ENCODE measurements around the gene AGAP9. TPM values are rescaled to one million over a fixed set of nuclear protein-coding genes. Genes with fewer than 3 reads are reported as not detected.

The AGAP9 gene
- total RNA-seq, 1 experiment from 2014 or later: 7.4 TPM

DNA sequence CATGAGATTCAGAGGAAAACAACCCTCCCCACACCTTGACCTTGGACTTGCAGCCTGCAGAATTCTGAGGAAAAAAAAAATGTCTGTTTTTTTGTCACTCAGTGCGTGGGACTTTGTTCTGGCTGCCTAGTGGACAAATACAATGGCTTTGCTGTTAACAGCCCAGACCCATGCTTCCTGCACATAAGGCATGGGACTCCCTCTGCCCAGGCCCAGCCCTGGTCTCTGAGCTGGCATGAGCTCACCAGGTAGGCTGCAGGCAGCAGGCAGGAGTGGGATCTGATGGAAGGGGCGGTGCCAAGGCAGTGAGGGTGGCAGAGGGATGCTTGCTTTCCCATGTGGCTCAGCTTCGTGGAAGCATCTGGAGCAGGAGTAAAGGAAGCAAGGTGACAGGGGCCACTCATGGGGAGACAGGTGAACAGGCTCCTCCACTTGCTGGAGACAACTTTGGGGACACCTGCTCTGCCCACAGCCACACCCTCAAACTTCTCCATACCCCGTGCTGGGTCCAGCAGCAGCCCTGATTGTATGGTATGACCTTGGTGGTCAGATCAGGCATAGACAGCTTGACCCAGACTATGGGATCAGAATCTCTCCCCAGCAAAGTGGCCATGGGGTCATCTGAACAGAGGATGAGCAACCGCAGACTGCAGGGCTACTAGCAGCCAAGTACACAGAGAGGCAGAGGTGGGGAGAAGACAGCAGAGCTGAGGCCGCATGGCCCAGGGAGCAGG, 66.5 kb downstream of the AGAP9 start:
- Histone ChIP-seq H3K27me3 (ENCODE audit: insufficient read depth, low read length) (no peaks in the 10 kb centered on the region), H3K9me3 (ENCODE audit: control insufficient read depth in 1 of 2, insufficient read depth in 1 of 2, low read depth in 1 of 2, low read length in 2 of 2) (no peaks in the 10 kb centered on the region), H2AFZ (ENCODE audit: low read depth, low read length, poor library complexity, severe bottlenecking) (no peak overlapping the region), H3K4me1 (ENCODE audit: control insufficient read depth in 1 of 2, insufficient read depth in 2 of 2, low read length in 2 of 2) (peaks cover 0 to 15% of the 10 kb centered on the region in 2 experiments; a peak in 2 of 4 replicates), H3K4me2 (ENCODE audit: low read length) (no peak overlapping the region), H3K9me2 (ENCODE audit: insufficient read depth) (no peaks in the 10 kb centered on the region), H3K27ac (ENCODE audit: low read depth, low read length) (no peak overlapping the region), H3K9ac (ENCODE audit: low read length) (no peak overlapping the region), H3K4me3 (replicated peaks in 1 of 2; ENCODE audit: low read depth in 1 of 2, low read length in 2 of 2) (no peak overlapping the region), H3K36me3 (ENCODE audit: control insufficient read depth in 1 of 2, insufficient read depth in 2 of 2, low read length in 2 of 2) (no peaks in the 10 kb centered on the region), H4K20me1 (ENCODE audit: insufficient read depth) (no peaks in the 10 kb centered on the region), H3K79me2 (ENCODE audit: insufficient read depth, low read length) (no peaks in the 10 kb centered on the region)
- ChIA-PET POLR2A (no interaction called here), RAD21 (ENCODE audit: low non-redundant PET in 1 of 2, low total read pairs in 2 of 2, uncharacterized antibody in 2 of 2, unreplicated experiment in 2 of 2) (no interaction called here), CTCF (no interaction called here)
- BruUV-seq (replicated peaks): no TSS peak
- ATAC-seq (no peak), DNase-seq (ENCODE audit: low read depth, low spot score) (no peak)
- intact Hi-C loops (cut with micrococcal nuclease): no loop called here
- no peak for TF ChIP-seq CBX3 (IDR thresholded peaks at IDR 0.05; ENCODE audit: low read depth)
- TF ChIP-seq, protein P1, sequence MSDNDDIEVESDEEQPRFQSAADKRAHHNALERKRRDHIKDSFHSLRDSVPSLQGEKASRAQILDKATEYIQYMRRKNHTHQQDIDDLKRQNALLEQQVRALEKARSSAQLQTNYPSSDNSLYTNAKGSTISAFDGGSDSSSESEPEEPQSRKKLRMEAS (IDR thresholded peaks at IDR 0.05): no peak
- TF ChIP-seq, protein P2, sequence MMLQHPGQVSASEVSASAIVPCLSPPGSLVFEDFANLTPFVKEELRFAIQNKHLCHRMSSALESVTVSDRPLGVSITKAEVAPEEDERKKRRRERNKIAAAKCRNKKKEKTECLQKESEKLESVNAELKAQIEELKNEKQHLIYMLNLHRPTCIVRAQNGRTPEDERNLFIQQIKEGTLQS (IDR thresholded peaks at IDR 0.05): no peak
- TF ChIP-seq TCF7L2 (IDR thresholded peaks at IDR 0.05; ENCODE audit: borderline replicate concordance, extremely low read depth, insufficient read depth, insufficient read length): no peak
- TF ChIP-seq EZH2phosphoT487 (IDR thresholded peaks at IDR 0.05; ENCODE audit: borderline replicate concordance): no peak
- TF ChIP-seq POLR2A (IDR thresholded peaks at IDR 0.05; ENCODE audit: borderline replicate concordance, extremely low read depth, insufficient read depth, insufficient read length): no peak
- TF ChIP-seq CTCF (IDR thresholded peaks at IDR 0.05 in 2 of 3, conservative IDR thresholded peaks at IDR 0.05 in 1 of 3; ENCODE audit: borderline replicate concordance in 1 of 3, insufficient read depth in 1 of 3, low read depth in 2 of 3, low read length in 2 of 3): no peak
- no peak for TF ChIP-seq ELF1 (IDR thresholded peaks at IDR 0.05; ENCODE audit: borderline replicate concordance, low read depth)
- no peak for TF ChIP-seq EGR1 (IDR thresholded peaks at IDR 0.05; ENCODE audit: low read depth)
- no peak for TF ChIP-seq SIN3A (IDR thresholded peaks at IDR 0.05; ENCODE audit: low read depth)
- no peak for TF ChIP-seq ZBTB33 (IDR thresholded peaks at IDR 0.05; ENCODE audit: extremely low read depth, insufficient replicate concordance, low read length)
- TF ChIP-seq JUND (IDR thresholded peaks at IDR 0.05): no peak
